Sigmoid colon (tissue), 7 donors: ENCODE measurements around the gene ZNF200. TPM values are rescaled to one million over a fixed set of nuclear protein-coding genes. Genes with fewer than 3 reads are reported as not detected.

ENCODE experiments used
- DNase-seq: peaks from one replicate; pipeline ENCODE4 v3.0.0-alpha.2; 2019
- H3K27ac ChIP-seq, 4 donors: fragments of 200-600 bp; sonication (generic); one replicate each; pipeline ENCODE4 v1.5.1; 2016 to 2019; ENCODE audit warnings: mild to moderate bottlenecking in 1 of 4
- H3K27me3 ChIP-seq, 3 donors: fragments of 200-600 bp; sonication (generic); one replicate each; pipeline ENCODE4 v1.5.1; 2019; ENCODE audit warnings: mild to moderate bottlenecking in 1 of 3
- H3K36me3 ChIP-seq, 4 donors: fragments of 200-600 bp; sonication (generic); one replicate each; pipeline ENCODE4 v1.5.1; 2016 to 2019
- H3K4me1 ChIP-seq, 4 donors: fragments of 200-600 bp; sonication (generic); one replicate each; pipeline ENCODE4 v1.5.1; 2017 to 2019
- H3K4me3 ChIP-seq, 4 donors: fragments of 200-600 bp; sonication (generic); one replicate each; pipeline ENCODE4 v1.5.1; 2017 to 2019; ENCODE audit warnings: mild to moderate bottlenecking in 2 of 4, moderate library complexity in 1 of 4
- H3K9me3 ChIP-seq, 4 donors: fragments of 200-600 bp in 3 of 4; sonication (generic) in 3 of 4; one replicate each; pipeline versions ENCODE4 v1.5.1 to v1.6.1; 2013 to 2019
- CTCF ChIP-seq, 4 experiments: fragments of 450-650 bp in 3 of 4; fragments of 200-600 bp in 1 of 4; IDR thresholded peaks; one replicate each; pipeline ENCODE4 v1.5.1; 2016 to 2019; ENCODE audit warnings: antibody characterized with exemption in 4 of 4, mild to moderate bottlenecking in 3 of 4, moderate library complexity in 2 of 4
- EP300 ChIP-seq, 4 donors: sonication (generic); formaldehyde crosslinking; IDR thresholded peaks; one replicate each; pipeline ENCODE4 v1.6.1; 2017; ENCODE audit warnings: antibody characterized with exemption in 4 of 4
- POLR2A ChIP-seq, 2 donors: fragments of 450-650 bp; IDR thresholded peaks; one replicate each; pipeline ENCODE4 v1.6.1; 2016; ENCODE audit warnings: antibody characterized with exemption in 2 of 2, mild to moderate bottlenecking in 2 of 2, moderate library complexity in 2 of 2
- POLR2AphosphoS5 ChIP-seq, 4 donors: sonication (generic); formaldehyde crosslinking; IDR thresholded peaks; one replicate each; pipeline ENCODE4 v1.6.1; 2017; ENCODE audit warnings: antibody characterized with exemption in 4 of 4
- WGBS, 2 donors: extraction: QIAGEN DNeasy Blood & Tissue Kit; methylation state at CpG; one replicate each; pipeline ENCODE4 v1.1.7; 2013; 5-methylcytosine and 5-hydroxymethylcytosine counted together
- intact Hi-C: fragments of 100-400 bp; cut with DNase I; formaldehyde crosslinking; loops from one replicate; pipeline ENCODE4 v1.15.1; 2023
- polyA plus RNA-seq, 3 donors: library from polyadenylated mRNA; stranded (reverse); fragments of 200-250 nt; gene quantifications; one replicate each; pipeline ENCODE4 v1.2.3, GENCODE V29; 2013
- total RNA-seq, 4 donors: library from RNA; depleted of rRNA; stranded (reverse); fragments of >200 nt; gene quantifications; one replicate each; pipeline ENCODE4 v1.1.0, GENCODE V29; 2016
- donor health status: healthy with polysubstance abuse.
- donor health status: Bipolar disorder and iron deficiency.
- donor health status: healthy.

ZNF200 gene
- total and polyA plus RNA-seq, 7 donors, result 2.8 to 6.8 (median 5.5) TPM

- Histone ChIP-seq H3K4me3 (no peak overlapping the region), H3K36me3 (no peaks in the 10 kb centered on the region), H3K27ac (no peak overlapping the region), H3K4me1 (no peaks in the 10 kb centered on the region), H3K9me3 (no peaks in the 10 kb centered on the region), H3K27me3 (peaks cover 0 to under 1% (median 0%) of the 10 kb centered on the region in 3 donors)
- 76 to 81% methylated on average over 1 of the region's 1 CpG for WGBS, 2 donors
- intact Hi-C loops, result no loop called here
- no peak for DNase-seq
- no peak for TF ChIP-seq POLR2AphosphoS5 (IDR thresholded peaks at IDR 0.05)
- TF ChIP-seq EP300 (IDR thresholded peaks at IDR 0.05), result no peak
- no peak for TF ChIP-seq POLR2A (IDR thresholded peaks at IDR 0.05)
- TF ChIP-seq CTCF (IDR thresholded peaks at IDR 0.05), result no peak
These were observed 14.1 kb upstream of the ZNF200 start for GRCh38 chr16:3249020-3249419.

- no peak overlapping the region for H3K27ac ChIP-seq
- no peaks in the 10 kb centered on the region for H3K9me3 ChIP-seq
- H3K27me3 ChIP-seq, result no peaks in the 10 kb centered on the region
- no peak for TF ChIP-seq EP300 (IDR thresholded peaks at IDR 0.05)
- no peak for TF ChIP-seq POLR2A (IDR thresholded peaks at IDR 0.05)
- no peak for TF ChIP-seq POLR2AphosphoS5 (IDR thresholded peaks at IDR 0.05)
- TF ChIP-seq CTCF (IDR thresholded peaks at IDR 0.05), result no peak
- 86% methylated on average over 5 of the region's 5 CpGs for WGBS, 2 donors
- H3K4me1 ChIP-seq, result no peaks in the 10 kb centered on the region
- intact Hi-C loops, result no loop called here
- H3K4me3 ChIP-seq, result no peak overlapping the region
- no peak for DNase-seq
- H3K36me3 ChIP-seq, result no peaks in the 10 kb centered on the region
These were observed 13.6 kb upstream of the ZNF200 start for GRCh38 chr16:3248596-3248995.

- no peak for DNase-seq
- no peaks in the 10 kb centered on the region for H3K4me1 ChIP-seq
- no peak overlapping the region for H3K4me3 ChIP-seq
- TF ChIP-seq CTCF (IDR thresholded peaks at IDR 0.05) (no peak), POLR2AphosphoS5 (IDR thresholded peaks at IDR 0.05) (no peak), POLR2A (IDR thresholded peaks at IDR 0.05) (no peak), EP300 (IDR thresholded peaks at IDR 0.05) (no peak)
- WGBS, 2 donors, result 69 to 84% methylated on average over 10 of the region's 10 CpGs
- no peaks in the 10 kb centered on the region for H3K36me3 ChIP-seq
- intact Hi-C loops, result no loop called here
- H3K27me3 ChIP-seq, result no peaks in the 10 kb centered on the region
- no peak overlapping the region for H3K27ac ChIP-seq
- H3K9me3 ChIP-seq, result no peaks in the 10 kb centered on the region
These were observed 11.9 kb upstream of the ZNF200 start for GRCh38 chr16:3246876-3247275.

- TF ChIP-seq POLR2A (IDR thresholded peaks at IDR 0.05) (no peak), CTCF (IDR thresholded peaks at IDR 0.05) (no peak), POLR2AphosphoS5 (IDR thresholded peaks at IDR 0.05) (no peak), EP300 (IDR thresholded peaks at IDR 0.05) (no peak)
- no peaks in the 10 kb centered on the region for H3K27me3 ChIP-seq
- intact Hi-C loops, result no loop called here
- no peak overlapping the region for H3K4me3 ChIP-seq
- H3K36me3 ChIP-seq, result no peaks in the 10 kb centered on the region
- H3K4me1 ChIP-seq, result no peaks in the 10 kb centered on the region
- no peak overlapping the region for H3K27ac ChIP-seq
- WGBS, 2 donors, result 80 to 83% methylated on average over 7 of the region's 7 CpGs
- no peak for DNase-seq
- H3K9me3 ChIP-seq, result no peaks in the 10 kb centered on the region
These were observed 11.0 kb upstream of the ZNF200 start for GRCh38 chr16:3246002-3246401.

- 66 to 79% methylated on average over 6 of the region's 6 CpGs for WGBS, 2 donors
- no peak overlapping the region for H3K4me3 ChIP-seq
- no peaks in the 10 kb centered on the region for H3K36me3 ChIP-seq
- no peaks in the 10 kb centered on the region for H3K9me3 ChIP-seq
- no peaks in the 10 kb centered on the region for H3K4me1 ChIP-seq
- TF ChIP-seq POLR2A (IDR thresholded peaks at IDR 0.05), result no peak
- TF ChIP-seq POLR2AphosphoS5 (IDR thresholded peaks at IDR 0.05), result no peak
- TF ChIP-seq EP300 (IDR thresholded peaks at IDR 0.05), result no peak
- TF ChIP-seq CTCF (IDR thresholded peaks at IDR 0.05), result no peak
- H3K27ac ChIP-seq, result no peak overlapping the region
- no peak for DNase-seq
- intact Hi-C loops, result no loop called here
- H3K27me3 ChIP-seq, result no peaks in the 10 kb centered on the region
These were observed 8.9 kb upstream of the ZNF200 start for GRCh38 chr16:3243882-3244281.
